NCI-H1930 (cell line): Measurements from ENCODE around the gene OR10AG1.
A peak's percentile ranks its signal among the peaks of the same experiment; 100 is the strongest.

ENCODE experiments used
- DNase-seq, 2 experiments: peaks; one replicate each; lab custom pipeline; 2025; lab: John Stamatoyannopoulos, UW

The OR10AG1 gene

GRCh38 chr11:55969845-55970244 is at the start of gene OR10AG1:
Gene OR10AG1, minus strand, starts transcription at chr11:55969945. Its CDS starts 38 bp downstream, at chr11:55969907.
- no peak for DNase-seq

- no peak for DNase-seq
Measured at GRCh38 chr11:56013805-56014204, 44.1 kb upstream of the OR10AG1 start.

GRCh38 chr11:56010716-56011115 is 41.0 kb upstream of the OR10AG1 start:
- no peak for DNase-seq

- DNase-seq = no peak
Measured at GRCh38 chr11:55994525-55994924, 24.8 kb upstream of the OR10AG1 start, which contains the start of gene OR5F1. Gene OR5F1, minus strand, starts transcription at chr11:55994625. Its CDS starts 0 bp downstream, at chr11:55994625.

GRCh38 chr11:55970935-55971334 is 1.2 kb upstream of the OR10AG1 start:
- no peak for DNase-seq

- DNase-seq = no peak
Measured at GRCh38 chr11:55967914-55968313, 1.8 kb downstream of the OR10AG1 start.

- no peak for DNase-seq
Measured at GRCh38 chr11:55966391-55966790, 3.4 kb downstream of the OR10AG1 start.

- DNase-seq = no peak
Measured at GRCh38 chr11:55956521-55956920, 13.2 kb downstream of the OR10AG1 start.

GRCh38 chr11:55949330-55949729 is 20.4 kb downstream of the OR10AG1 start:
- DNase-seq = no peak

GRCh38 chr11:55942785-55943392 is 26.9 kb downstream of the OR10AG1 start:
- DNase-seq = peak; percentile 9 to 32

- DNase-seq = no peak
Measured at GRCh38 chr11:55936300-55936699, 33.4 kb downstream of the OR10AG1 start, which contains the start of gene OR5I1. Gene OR5I1, minus strand, starts transcription at chr11:55936400. Its CDS starts 0 bp downstream, at chr11:55936400.

GRCh38 chr11:55920537-55920936 is 49.2 kb downstream of the OR10AG1 start:
- no peak for DNase-seq
